ENCODE results near the gene PRPF8.

DNA sequence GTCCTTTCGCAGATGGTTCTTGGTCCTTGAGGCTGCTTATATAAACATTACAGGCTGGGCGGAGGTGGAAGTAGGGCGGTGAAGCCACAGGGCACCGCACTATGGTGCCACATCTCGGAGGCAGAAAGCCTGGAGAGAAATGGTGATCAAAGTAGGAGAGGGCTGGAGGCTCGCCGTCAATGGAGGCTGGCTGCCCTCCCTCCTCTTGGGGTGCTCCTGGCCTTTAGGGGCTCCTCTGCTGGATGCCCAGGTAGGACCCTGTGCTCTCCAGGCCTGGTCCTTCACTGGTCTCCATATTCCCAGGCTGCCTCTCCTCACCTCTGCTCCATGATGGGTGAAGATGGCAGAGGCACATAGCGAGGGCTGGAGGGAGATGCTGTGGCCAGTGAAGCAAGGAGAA, 27.6 kb upstream of the PRPF8 start:
- TF ChIP-seq, protein P1, sequence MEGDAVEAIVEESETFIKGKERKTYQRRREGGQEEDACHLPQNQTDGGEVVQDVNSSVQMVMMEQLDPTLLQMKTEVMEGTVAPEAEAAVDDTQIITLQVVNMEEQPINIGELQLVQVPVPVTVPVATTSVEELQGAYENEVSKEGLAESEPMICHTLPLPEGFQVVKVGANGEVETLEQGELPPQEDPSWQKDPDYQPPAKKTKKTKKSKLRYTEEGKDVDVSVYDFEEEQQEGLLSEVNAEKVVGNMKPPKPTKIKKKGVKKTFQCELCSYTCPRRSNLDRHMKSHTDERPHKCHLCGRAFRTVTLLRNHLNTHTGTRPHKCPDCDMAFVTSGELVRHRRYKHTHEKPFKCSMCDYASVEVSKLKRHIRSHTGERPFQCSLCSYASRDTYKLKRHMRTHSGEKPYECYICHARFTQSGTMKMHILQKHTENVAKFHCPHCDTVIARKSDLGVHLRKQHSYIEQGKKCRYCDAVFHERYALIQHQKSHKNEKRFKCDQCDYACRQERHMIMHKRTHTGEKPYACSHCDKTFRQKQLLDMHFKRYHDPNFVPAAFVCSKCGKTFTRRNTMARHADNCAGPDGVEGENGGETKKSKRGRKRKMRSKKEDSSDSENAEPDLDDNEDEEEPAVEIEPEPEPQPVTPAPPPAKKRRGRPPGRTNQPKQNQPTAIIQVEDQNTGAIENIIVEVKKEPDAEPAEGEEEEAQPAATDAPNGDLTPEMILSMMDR (IDR thresholded peaks at IDR 0.05): no peak
- TF ChIP-seq EP300 (IDR thresholded peaks at IDR 0.05) (no peak), POLR2A (IDR thresholded peaks at IDR 0.05) (no peak)
